Natural killer cell treated with Interleukin-12 subunit alpha and Interleukin-12 subunit beta and Interleukin-15 and Interleukin-18, amount 100 ng/mL, for 72 hours (primary cell): ENCODE data around the gene KIAA1217. TPM values are rescaled to one million over a fixed set of nuclear protein-coding genes. Genes with fewer than 3 reads are reported as not detected.

Experiments used
- ATAC-seq, 2 donors: fragments of 150-1000 bp; cut with Tn5 transposase in 1 of 2; sonication (Bioruptor Pico), chemical (Tn5 transposase) in 1 of 2; 2 replicates each; pipeline ENCODE4 v1.10.0; 2021
- DNase-seq: peaks from one replicate; pipeline ENCODE4 v3.0.0; 2022; ENCODE audit warnings: low spot score
- H3K27ac Mint-ChIP-seq, 2 donors: 1 replicate in 1 of 2; 2 replicates in 1 of 2; pipeline ENCODE4 v1.8.0; 2022; ENCODE audit warnings: mixed read lengths in 2 of 2, mild to moderate bottlenecking in 1 of 2, moderate library complexity in 1 of 2
- H3K27me3 Mint-ChIP-seq, 2 donors: 1 replicate in 1 of 2; 2 replicates in 1 of 2; pipeline ENCODE4 v1.8.0; 2022; ENCODE audit warnings: mixed read lengths in 2 of 2
- H3K36me3 Mint-ChIP-seq: one replicate; pipeline ENCODE4 v1.8.0; 2022; ENCODE audit warnings: mixed read lengths
- H3K4me1 Mint-ChIP-seq, 2 donors: 1 replicate in 1 of 2; 2 replicates in 1 of 2; pipeline ENCODE4 v1.8.0; 2022; ENCODE audit warnings: low read depth in 2 of 2, mixed read lengths in 2 of 2, mild to moderate bottlenecking in 1 of 2
- H3K4me3 Mint-ChIP-seq: one replicate; pipeline ENCODE4 v1.8.0; 2022; ENCODE audit warnings: mixed read lengths
- H3K9me3 Mint-ChIP-seq: 2 replicates; pipeline ENCODE4 v1.8.0; 2022; ENCODE audit warnings: mixed read lengths
- total RNA-seq, 2 donors: library from RNA; stranded (reverse); gene quantifications; one replicate each; pipeline ENCODE4 v1.2.3, GENCODE V29; 2022

KIAA1217 gene
- total RNA-seq, 2 donors from 2014 or later: 1.0 to 2.3 TPM

DNA sequence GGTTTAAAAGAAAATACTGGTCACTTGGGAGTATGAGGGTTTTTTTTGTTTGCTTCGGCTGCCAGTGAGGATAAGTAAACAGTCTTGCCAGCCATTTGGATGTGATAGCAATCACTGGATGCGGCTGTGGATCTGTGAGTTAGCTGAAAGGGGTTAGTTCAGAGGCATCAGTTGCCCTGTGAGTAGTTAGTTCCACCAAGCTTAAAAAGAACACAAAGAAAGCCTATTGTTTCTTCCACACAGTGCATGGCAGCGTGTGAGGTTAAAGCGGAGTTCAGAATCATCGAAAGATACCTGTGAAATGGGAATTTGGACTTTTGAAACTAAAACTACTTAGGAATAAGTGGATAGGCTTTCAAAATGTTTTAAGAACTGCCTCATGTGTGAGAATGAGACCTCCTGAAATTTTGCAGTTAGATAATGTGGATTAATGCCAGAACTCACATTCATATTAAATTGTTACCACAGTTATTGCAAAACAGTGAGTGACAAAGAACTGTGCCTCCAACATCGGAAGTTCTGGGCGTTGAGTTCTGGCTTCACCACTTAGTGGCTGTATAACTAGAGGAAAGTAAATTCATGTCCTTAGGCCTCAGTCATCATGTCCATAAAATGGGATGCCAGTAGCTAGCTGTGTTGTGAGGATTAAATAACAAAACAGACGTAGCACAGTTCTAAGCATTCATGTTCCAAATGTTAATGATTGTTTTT, 31.3 kb downstream of the KIAA1217 start:
- Mint-ChIP-seq H3K36me3 (no peaks in the 10 kb centered on the region), H3K4me3 (no peak overlapping the region), H3K4me1 (no peaks in the 10 kb centered on the region), H3K27me3 (peaks cover 0 to 15% of the 10 kb centered on the region in 2 donors), H3K9me3 (no peaks in the 10 kb centered on the region), H3K27ac (no peak overlapping the region)
- ATAC-seq (no peak), DNase-seq (no peak)

DNA sequence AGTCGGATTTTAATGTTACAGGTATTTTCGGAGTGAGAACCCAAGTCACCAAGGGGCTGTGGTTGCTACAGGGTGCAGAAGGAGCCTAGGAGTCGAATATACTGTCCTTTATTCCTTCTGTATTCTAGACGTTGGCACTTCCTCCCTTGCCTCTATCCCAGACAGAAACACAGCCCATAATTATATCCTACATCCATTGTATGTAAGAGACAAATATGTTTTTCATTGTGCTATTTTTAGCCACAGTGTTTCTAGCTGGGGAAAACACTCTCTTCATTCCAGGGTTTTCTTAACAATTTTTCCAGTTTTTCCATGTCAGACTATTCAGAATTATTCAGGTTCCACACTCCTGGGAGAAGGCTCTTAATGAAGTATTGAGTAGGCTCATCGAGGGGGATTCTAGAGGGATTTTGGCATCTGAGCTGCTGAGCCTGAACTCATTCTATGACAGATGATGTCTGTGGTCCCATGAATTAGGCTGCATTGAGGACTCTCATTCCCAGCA, 32.6 kb downstream of the KIAA1217 start:
- Mint-ChIP-seq H3K27me3 (peaks cover 0 to 15% of the 10 kb centered on the region in 2 donors), H3K36me3 (no peaks in the 10 kb centered on the region), H3K27ac (no peak overlapping the region), H3K9me3 (no peaks in the 10 kb centered on the region), H3K4me3 (no peak overlapping the region), H3K4me1 (no peaks in the 10 kb centered on the region)
- ATAC-seq (no peak), DNase-seq (no peak)

DNA sequence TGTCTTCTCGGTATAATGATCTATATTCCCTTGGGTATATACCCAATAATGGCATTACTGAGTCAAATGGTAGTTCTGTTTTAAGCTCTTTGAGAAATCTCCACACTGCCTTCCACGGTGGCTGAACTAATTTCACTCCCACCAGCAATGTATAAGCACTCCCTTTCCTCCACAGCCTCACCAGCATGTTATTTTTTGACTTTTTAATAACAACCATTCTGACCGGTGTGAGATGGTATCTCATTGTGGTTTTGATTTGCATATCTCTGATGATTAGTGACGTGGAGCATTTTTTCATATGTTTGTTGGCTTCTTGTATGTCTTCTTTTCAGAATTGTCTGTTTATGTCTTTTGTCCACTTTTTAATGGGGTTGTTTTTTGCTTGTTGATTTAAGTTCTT, 33.6 kb downstream of the KIAA1217 start:
- H3K4me1 Mint-ChIP-seq: no peaks in the 10 kb centered on the region
- no peak overlapping the region for H3K4me3 Mint-ChIP-seq
- no peak for DNase-seq
- peaks cover 0 to 15% of the 10 kb centered on the region in 2 donors for H3K27me3 Mint-ChIP-seq
- H3K27ac Mint-ChIP-seq: no peak overlapping the region
- no peaks in the 10 kb centered on the region for H3K36me3 Mint-ChIP-seq
- H3K9me3 Mint-ChIP-seq: no peaks in the 10 kb centered on the region
- ATAC-seq: no peak

DNA sequence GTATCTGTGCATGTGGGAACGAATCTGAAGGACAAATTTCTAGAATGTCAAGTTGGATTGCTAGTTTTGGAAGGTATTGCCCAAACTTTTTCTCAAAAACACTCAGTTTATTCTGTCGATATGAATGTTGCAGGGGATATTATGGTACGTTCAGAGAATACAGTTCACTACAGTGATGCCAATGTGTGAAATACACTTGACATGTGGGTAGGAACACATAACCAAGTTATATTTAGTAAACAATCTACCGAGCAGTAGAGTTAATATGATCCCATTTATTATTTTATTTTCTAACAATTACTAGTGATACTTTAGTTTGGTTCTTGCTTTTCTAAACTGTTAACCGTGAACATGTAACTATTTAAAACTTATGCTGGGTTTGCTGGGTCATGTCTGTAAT, 37.4 kb downstream of the KIAA1217 start:
- Mint-ChIP-seq H3K4me1 (no peaks in the 10 kb centered on the region), H3K27me3 (peaks cover 0 to 7% of the 10 kb centered on the region in 2 donors), H3K36me3 (no peaks in the 10 kb centered on the region), H3K4me3 (no peak overlapping the region), H3K9me3 (no peaks in the 10 kb centered on the region), H3K27ac (no peak overlapping the region)
- no peak for DNase-seq
- ATAC-seq: no peak

- DNase-seq (no peak), ATAC-seq (no peak)
- Mint-ChIP-seq H3K27ac (no peak overlapping the region), H3K9me3 (no peaks in the 10 kb centered on the region), H3K4me3 (no peak overlapping the region), H3K4me1 (no peaks in the 10 kb centered on the region), H3K36me3 (no peaks in the 10 kb centered on the region), H3K27me3 (peaks cover 0 to under 1% of the 10 kb centered on the region in 2 donors)
These were observed 38.9 kb downstream of the KIAA1217 start for GRCh38 chr10:24247841-24248240.

DNA sequence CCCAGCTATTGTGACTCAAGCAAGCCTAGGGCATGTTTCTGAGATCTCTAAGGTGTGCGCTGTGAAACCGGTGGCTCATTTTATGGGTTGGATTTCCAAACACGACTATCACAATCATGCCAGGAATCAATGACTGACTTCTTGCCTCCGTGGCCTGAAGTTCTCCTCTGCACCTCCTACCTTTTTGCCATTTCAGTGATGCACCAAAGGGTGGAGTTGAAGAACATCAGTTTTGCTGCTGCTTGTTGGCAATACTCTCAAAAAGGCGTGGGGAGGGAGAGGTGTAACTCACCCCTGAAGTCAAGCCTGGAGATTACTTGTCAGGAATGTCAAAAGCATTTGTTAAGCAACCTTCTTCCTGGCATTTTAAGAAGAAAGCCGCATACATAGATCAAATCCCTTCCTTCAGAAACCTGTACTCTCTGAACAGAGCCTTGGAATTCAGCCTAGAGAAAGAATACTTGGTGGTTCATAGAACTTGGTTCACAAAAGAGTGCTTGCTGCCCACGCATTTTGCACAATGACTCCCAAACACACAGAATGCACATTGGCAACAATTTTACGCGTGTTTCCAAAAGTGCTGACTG, 41.0 kb downstream of the KIAA1217 start:
- no peak for DNase-seq
- no peaks in the 10 kb centered on the region for H3K27me3 Mint-ChIP-seq
- H3K4me3 Mint-ChIP-seq: no peak overlapping the region
- no peak for ATAC-seq
- H3K9me3 Mint-ChIP-seq: no peaks in the 10 kb centered on the region
- no peaks in the 10 kb centered on the region for H3K36me3 Mint-ChIP-seq
- no peaks in the 10 kb centered on the region for H3K4me1 Mint-ChIP-seq
- no peak overlapping the region for H3K27ac Mint-ChIP-seq

GRCh38 chr10:24251547-24251946, 42.6 kb downstream of the KIAA1217 start:
- Mint-ChIP-seq H3K4me3 (no peak overlapping the region), H3K36me3 (no peaks in the 10 kb centered on the region), H3K27ac (no peak overlapping the region), H3K27me3 (no peaks in the 10 kb centered on the region), H3K9me3 (no peaks in the 10 kb centered on the region), H3K4me1 (no peaks in the 10 kb centered on the region)
- no peak for ATAC-seq
- no peak for DNase-seq

DNA sequence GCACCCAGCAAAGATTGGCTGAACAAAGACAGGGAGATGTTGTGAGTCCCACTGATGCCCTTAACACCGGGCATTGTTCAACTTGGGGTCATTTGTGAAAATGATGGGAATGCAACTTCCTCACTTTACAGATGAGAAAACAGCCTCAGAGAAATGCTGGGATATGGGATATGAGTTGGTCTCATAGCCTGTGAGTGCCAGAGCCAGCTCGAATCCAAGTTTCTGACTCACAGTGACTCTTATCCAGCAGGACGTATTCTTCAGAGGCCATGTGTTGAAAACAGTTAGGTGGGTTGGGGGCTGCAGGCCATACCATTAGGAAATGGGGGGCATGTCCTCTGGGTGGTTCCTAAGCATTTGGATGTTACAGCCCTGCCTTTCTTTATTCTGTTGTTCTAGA, 45.2 kb downstream of the KIAA1217 start:
- H3K9me3 Mint-ChIP-seq: no peaks in the 10 kb centered on the region
- DNase-seq (no peak), ATAC-seq (no peak)
- H3K4me1 Mint-ChIP-seq: no peaks in the 10 kb centered on the region
- H3K27me3 Mint-ChIP-seq: no peaks in the 10 kb centered on the region
- H3K4me3 Mint-ChIP-seq: no peak overlapping the region
- H3K36me3 Mint-ChIP-seq: no peaks in the 10 kb centered on the region
- no peak overlapping the region for H3K27ac Mint-ChIP-seq

DNA sequence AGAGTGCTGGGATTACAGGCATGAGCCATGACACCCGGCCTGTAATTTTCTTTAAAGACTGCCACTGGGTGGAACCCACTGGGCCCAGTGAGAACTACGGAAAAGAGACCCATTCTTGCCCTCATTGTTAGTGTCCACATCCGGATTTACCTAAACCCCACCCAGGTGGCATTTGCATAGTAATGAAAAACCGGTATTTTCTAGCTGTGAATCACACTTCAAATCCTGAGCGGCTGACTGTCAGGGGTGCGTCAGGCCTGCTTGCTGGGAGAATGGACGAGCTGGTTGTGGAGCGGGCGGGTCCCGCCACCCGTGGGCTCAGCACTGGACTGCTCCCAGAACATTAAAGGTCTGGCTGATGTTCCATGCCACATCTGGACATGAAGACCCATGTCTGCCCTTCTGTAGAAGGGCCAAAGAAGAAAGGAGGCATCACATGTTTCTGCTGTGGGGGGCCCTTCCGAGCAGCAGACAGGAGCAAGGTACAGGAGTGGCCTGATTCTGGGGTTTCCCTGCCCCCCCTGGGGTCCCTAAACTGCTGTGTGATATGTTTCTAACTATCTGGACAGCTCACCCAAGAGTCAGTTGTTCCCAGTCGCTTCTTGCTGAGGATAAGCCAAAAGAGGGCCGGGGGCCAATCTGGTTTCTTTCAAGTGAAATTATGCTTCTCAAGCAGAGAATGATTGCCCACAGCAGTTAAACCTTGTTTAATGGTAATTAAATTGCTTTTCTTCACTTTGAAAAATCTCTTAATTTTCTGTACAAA, 46.4 kb downstream of the KIAA1217 start:
- ATAC-seq: no peak
- Mint-ChIP-seq H3K9me3 (no peaks in the 10 kb centered on the region), H3K36me3 (no peaks in the 10 kb centered on the region), H3K27ac (no peak overlapping the region), H3K4me1 (no peaks in the 10 kb centered on the region), H3K4me3 (no peak overlapping the region), H3K27me3 (no peaks in the 10 kb centered on the region)
- DNase-seq: no peak

DNA sequence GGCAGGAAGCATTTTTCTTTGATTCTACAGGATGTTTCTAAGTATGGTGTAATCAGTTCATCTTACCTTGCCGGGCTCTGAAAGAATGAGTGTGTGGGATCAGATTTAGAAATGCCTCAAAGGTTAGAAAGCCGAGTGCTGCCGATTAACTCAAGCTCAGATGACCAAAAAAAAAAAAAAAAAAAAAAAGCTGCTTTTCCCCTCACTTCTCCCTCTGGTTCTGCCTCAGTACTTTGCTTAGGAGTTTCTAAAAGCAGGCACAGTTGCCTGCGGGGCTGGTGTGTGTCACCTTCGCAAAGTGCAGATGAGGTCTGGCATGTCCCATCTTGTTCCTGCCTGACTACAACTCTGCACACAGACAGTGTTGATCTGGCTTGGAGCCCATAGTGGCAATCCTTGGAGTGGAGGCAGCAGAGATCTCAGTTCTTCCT, 47.0 kb downstream of the KIAA1217 start:
- DNase-seq: no peak
- ATAC-seq: no peak
- H3K27me3 Mint-ChIP-seq: no peaks in the 10 kb centered on the region
- no peaks in the 10 kb centered on the region for H3K4me1 Mint-ChIP-seq
- H3K27ac Mint-ChIP-seq: no peak overlapping the region
- no peaks in the 10 kb centered on the region for H3K9me3 Mint-ChIP-seq
- no peaks in the 10 kb centered on the region for H3K36me3 Mint-ChIP-seq
- H3K4me3 Mint-ChIP-seq: no peak overlapping the region

DNA sequence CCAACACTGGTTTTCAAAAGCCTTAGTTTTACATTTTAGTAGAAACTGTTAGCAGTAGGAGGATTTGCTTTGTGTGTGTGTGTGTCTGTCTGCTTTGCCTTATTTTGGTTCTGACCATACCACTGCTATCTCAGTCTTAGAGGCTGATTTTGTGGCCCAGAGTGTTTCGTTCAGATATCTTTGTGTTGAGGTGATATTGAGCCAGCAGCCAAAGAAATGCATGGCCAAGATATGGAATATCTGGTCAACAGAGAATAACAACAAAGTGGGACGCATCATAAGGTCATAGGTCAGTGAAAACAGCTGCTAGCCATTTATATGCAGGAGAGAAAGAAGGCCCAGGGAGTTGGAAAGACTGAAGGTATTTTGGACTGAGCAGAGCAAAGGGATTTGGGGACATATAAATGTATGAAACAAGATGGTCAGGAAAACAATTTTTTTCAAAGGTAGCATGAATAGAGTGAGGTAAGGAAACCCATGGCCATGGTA, 47.7 kb downstream of the KIAA1217 start:
- H3K27ac Mint-ChIP-seq: no peak overlapping the region

DNA sequence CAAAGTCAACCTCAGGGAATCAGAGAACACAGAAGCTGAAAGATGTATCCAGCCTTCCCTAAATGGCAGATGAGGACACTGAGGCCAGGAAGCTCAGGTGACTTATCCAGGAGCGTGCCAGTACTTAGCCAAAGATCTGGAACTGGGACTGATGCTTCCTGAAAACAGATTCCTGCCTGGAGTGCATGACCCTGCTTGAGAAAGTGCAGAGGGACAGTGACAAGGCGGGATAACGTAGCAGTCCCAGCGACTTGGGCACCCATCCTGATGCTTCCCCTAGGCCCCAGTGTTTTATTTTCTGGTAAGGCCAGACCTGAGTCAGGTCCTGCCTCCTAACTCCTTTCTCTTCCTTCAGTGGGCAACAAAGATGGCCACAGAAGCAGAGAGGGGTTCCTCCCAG, 48.6 kb downstream of the KIAA1217 start:
- no peaks in the 10 kb centered on the region for H3K36me3 Mint-ChIP-seq
- peaks cover 4% of the 10 kb centered on the region for H3K9me3 Mint-ChIP-seq
- DNase-seq: no peak
- H3K27ac Mint-ChIP-seq: no peak overlapping the region
- H3K4me3 Mint-ChIP-seq: no peak overlapping the region
- ATAC-seq: no peak
- H3K4me1 Mint-ChIP-seq: no peaks in the 10 kb centered on the region
- H3K27me3 Mint-ChIP-seq: no peaks in the 10 kb centered on the region

More for the DNA sequence above, 47.7 kb downstream of the KIAA1217 start:
- no peaks in the 10 kb centered on the region for H3K9me3 Mint-ChIP-seq
- H3K4me1 Mint-ChIP-seq: no peaks in the 10 kb centered on the region
- no peaks in the 10 kb centered on the region for H3K27me3 Mint-ChIP-seq
- DNase-seq: no peak
- no peak overlapping the region for H3K4me3 Mint-ChIP-seq
- H3K36me3 Mint-ChIP-seq: no peaks in the 10 kb centered on the region
- ATAC-seq: no peak

DNA sequence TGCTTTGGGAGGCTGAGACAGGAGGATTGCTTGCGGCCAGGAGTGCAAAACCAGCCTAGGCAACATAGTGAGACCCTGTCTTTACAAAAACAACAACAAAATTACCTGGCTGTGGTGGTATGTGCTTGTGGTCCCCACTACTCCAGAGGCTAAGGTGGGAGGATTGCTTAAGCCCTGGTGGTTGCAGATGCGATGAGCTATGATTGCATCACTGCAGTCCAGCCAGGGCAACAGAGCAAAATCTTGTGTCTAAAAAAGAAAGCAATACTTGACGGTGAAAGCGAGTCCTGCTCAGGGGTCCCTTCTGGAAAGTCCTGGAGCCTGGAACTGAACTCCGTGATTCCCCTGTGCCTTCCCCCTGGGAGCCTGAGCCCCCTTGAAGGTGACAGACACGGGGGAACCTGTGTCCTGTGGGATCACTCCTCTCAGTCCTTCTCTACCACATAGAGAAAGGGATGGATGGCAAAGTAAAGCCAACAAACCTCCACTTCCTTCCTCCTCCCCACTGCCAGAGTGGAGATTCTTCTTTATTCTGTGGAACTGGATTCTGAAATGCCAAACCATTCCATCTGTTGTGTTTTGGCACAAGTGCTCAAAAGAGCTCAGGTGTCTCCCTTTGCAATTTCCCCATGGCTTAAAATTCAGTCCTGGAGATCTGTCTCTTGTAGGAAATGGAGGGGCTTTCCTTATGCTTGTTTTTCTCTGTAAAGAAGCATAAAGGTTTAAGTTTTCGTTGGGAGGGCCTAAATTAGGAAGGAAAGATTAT, 50.6 kb downstream of the KIAA1217 start:
- no peaks in the 10 kb centered on the region for H3K4me1 Mint-ChIP-seq
- H3K4me3 Mint-ChIP-seq: no peak overlapping the region
- H3K27me3 Mint-ChIP-seq: no peaks in the 10 kb centered on the region
- H3K36me3 Mint-ChIP-seq: no peaks in the 10 kb centered on the region
- no peak overlapping the region for H3K27ac Mint-ChIP-seq
- no peak for DNase-seq
- no peak for ATAC-seq
- H3K9me3 Mint-ChIP-seq: peaks cover 4% of the 10 kb centered on the region
